RWPE1 (cell line): Measurements from ENCODE around the gene PTRHD1.

ENCODE experiments used
- CTCF ChIA-PET: fragments of 350-600 bp; sonication (Branson Sonifier 250); formaldehyde crosslinking; extraction: SDS; loops from one replicate; lab custom pipeline; 2021; lab: Yijun Ruan, JAX
- POLR2A ChIA-PET: fragments of 400-600 bp; formaldehyde crosslinking; extraction: SDS; loops from one replicate; lab custom pipeline; 2020; ENCODE audit warnings: antibody characterized with exemption; ENCODE audit not compliant: low non-redundant PET; lab: Yijun Ruan, JAX
- DNase-seq: peaks from one replicate; pipeline ENCODE4 v3.0.0; 2012; ENCODE audit warnings: low spot score
- H3K27ac ChIP-seq: fragments of 450-650 bp; 2 replicates; pipeline ENCODE4 v1.5.1; 2017
- CTCF ChIP-seq: fragments of 450-650 bp; conservative IDR thresholded peaks from 2 replicates; pipeline ENCODE4 v1.5.1; 2017; ENCODE audit warnings: low read depth, mild to moderate bottlenecking

PTRHD1 gene

GRCh38 chr2:24824966-24825882 lies 32.0 kb upstream of the PTRHD1 start:
- ChIA-PET POLR2A (no interaction called here), CTCF (interaction anchor here (0.6 to 0.7 kb wide), 2 partner anchors 46 to 259 kb away, joined by 3 read pairs; no protein-coding TSS in a partner anchor)
- 0 out of 2 replicates have a peak, but pooled peaks have one; percentile 23 for TF ChIP-seq CTCF
- peak overlapping the region; percentile 41; the same call in 1 of the 2 replicates for H3K27ac ChIP-seq
- no peak for DNase-seq

GRCh38 chr2:24824071-24824588 lies 30.9 kb upstream of the PTRHD1 start:
- DNase-seq = no peak
- ChIA-PET CTCF (interaction anchor here (0.6 to 0.9 kb wide), 2 partner anchors 55 to 402 kb away, joined by 3 to 4 read pairs; no protein-coding TSS in a partner anchor), POLR2A (no interaction called here)
- no peak overlapping the region for H3K27ac ChIP-seq
- no peak for TF ChIP-seq CTCF

GRCh38 chr2:24822049-24822706 lies 29.0 kb upstream of the PTRHD1 start:
- H3K27ac ChIP-seq = no peak overlapping the region
- ChIA-PET CTCF (no interaction called here), POLR2A (no interaction called here)
- DNase-seq = no peak
- no peak for TF ChIP-seq CTCF

GRCh38 chr2:24821433-24821891 lies 28.3 kb upstream of the PTRHD1 start:
- ChIA-PET POLR2A (no interaction called here), CTCF (interaction anchor here (0.7 kb wide), 1 partner anchor 330 kb away, joined by 3 read pairs; no protein-coding TSS in a partner anchor)
- 0 out of 2 replicates have a peak overlapping the region, but pooled peaks have one; percentile 13 for H3K27ac ChIP-seq
- DNase-seq = no peak
- no peak for TF ChIP-seq CTCF

- ChIA-PET CTCF (interaction anchor here (0.7 to 0.8 kb wide), 2 partner anchors 331 to 411 kb away, joined by 3 to 4 read pairs; no protein-coding TSS in a partner anchor), POLR2A (no interaction called here)
- peak overlapping the region; percentile 13 for H3K27ac ChIP-seq
- no peak for TF ChIP-seq CTCF
- no peak for DNase-seq
These were observed 27.6 kb upstream of the PTRHD1 start for GRCh38 chr2:24820598-24821432.
